Cardiac muscle cell (in vitro differentiated cells and primary cell): ENCODE results near the gene LNP1. TPM values are rescaled to one million over a fixed set of nuclear protein-coding genes. Genes with fewer than 3 reads are reported as not detected.
"Not testable (repeated sequence)": the region's sequence is repeated elsewhere in the genome, so short reads cannot be mapped to it uniquely, and the experiment has no call there.

Experiments used
- DNase-seq, 2 donors: peaks; one replicate each; pipeline versions ENCODE4 v3.0.0 to v3.0.0-alpha.2; 2010 to 2017; ENCODE audit warnings: low read depth in 1 of 2, low spot score in 1 of 2
- H3K27ac ChIP-seq: fragments of 200-600 bp; sonication (generic); 2 replicates; pipeline ENCODE4 v1.5.1; 2016
- H3K27me3 ChIP-seq: fragments of 200-600 bp; sonication (generic); 2 replicates; pipeline ENCODE4 v1.6.0; 2016; ENCODE audit warnings: control low read depth
- H3K36me3 ChIP-seq: fragments of 200-600 bp; sonication (generic); 2 replicates; pipeline ENCODE4 v1.5.1; 2016; ENCODE audit warnings: control low read depth
- H3K4me1 ChIP-seq: fragments of 200-600 bp; sonication (generic); 2 replicates; pipeline ENCODE4 v1.8.1; 2017; ENCODE audit warnings: low read depth, mild to moderate bottlenecking, mixed run types
- H3K4me3 ChIP-seq: fragments of 200-600 bp; sonication (generic); 2 replicates; pipeline ENCODE4 v1.5.1; 2016; ENCODE audit warnings: mild to moderate bottlenecking
- H3K9me3 ChIP-seq: fragments of 200-600 bp; sonication (generic); 2 replicates; pipeline ENCODE4 v1.5.1; 2017; ENCODE audit warnings: low read depth, mild to moderate bottlenecking, control low read depth
- polyA plus RNA-seq: library from polyadenylated mRNA; unstranded; fragments of >200 nt; fragmentation: Nextera tagmentation; extraction: Ambion mirVana; gene quantifications from 2 replicates; pipeline ENCODE4 v1.2.1, GENCODE V29; 2016
- total RNA-seq: library from RNA; depleted of rRNA; stranded (reverse); fragments of >200 nt; gene quantifications from 2 replicates; pipeline ENCODE4 v1.2.3, GENCODE V29; 2016
- TF ChIP-seq, protein P1 (sequence below): IDR thresholded peaks from 2 replicates; pipeline ENCODE4 v1.5.1; 2012; ENCODE audit warnings: low read depth, mild to moderate bottlenecking, low read length

The LNP1 gene
- total and polyA plus RNA-seq, 2 experiments from 2014 or later: 18.3 to 23.1 TPM

DNA sequence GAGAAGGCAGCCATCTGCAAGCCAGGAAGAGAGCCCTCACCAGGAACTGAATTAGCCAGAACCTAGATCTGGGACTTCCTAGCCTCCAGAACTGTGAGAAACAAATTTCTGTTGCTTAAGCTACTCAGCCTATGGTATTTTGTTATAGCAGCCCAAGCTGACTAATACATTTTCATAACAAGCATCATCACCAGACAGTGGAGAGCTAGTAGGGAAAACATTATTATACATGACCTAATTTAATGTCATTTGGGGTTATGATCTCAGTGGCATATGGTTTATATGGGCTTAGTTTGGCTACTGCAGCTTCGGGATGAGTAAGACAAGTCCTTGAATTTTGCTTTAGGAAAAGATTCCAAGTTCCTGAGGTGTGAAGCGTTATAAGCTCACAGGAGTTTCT is 35.6 kb downstream of the LNP1 start:
- Histone ChIP-seq H3K4me3 (no peak overlapping the region), H3K9me3 (no peaks in the 10 kb centered on the region), H3K27ac (no peak overlapping the region), H3K4me1 (no peaks in the 10 kb centered on the region), H3K27me3 (no peaks in the 10 kb centered on the region), H3K36me3 (no peaks in the 10 kb centered on the region)
- TF ChIP-seq, protein P1, sequence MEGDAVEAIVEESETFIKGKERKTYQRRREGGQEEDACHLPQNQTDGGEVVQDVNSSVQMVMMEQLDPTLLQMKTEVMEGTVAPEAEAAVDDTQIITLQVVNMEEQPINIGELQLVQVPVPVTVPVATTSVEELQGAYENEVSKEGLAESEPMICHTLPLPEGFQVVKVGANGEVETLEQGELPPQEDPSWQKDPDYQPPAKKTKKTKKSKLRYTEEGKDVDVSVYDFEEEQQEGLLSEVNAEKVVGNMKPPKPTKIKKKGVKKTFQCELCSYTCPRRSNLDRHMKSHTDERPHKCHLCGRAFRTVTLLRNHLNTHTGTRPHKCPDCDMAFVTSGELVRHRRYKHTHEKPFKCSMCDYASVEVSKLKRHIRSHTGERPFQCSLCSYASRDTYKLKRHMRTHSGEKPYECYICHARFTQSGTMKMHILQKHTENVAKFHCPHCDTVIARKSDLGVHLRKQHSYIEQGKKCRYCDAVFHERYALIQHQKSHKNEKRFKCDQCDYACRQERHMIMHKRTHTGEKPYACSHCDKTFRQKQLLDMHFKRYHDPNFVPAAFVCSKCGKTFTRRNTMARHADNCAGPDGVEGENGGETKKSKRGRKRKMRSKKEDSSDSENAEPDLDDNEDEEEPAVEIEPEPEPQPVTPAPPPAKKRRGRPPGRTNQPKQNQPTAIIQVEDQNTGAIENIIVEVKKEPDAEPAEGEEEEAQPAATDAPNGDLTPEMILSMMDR: no peak
- no peak for DNase-seq

DNA sequence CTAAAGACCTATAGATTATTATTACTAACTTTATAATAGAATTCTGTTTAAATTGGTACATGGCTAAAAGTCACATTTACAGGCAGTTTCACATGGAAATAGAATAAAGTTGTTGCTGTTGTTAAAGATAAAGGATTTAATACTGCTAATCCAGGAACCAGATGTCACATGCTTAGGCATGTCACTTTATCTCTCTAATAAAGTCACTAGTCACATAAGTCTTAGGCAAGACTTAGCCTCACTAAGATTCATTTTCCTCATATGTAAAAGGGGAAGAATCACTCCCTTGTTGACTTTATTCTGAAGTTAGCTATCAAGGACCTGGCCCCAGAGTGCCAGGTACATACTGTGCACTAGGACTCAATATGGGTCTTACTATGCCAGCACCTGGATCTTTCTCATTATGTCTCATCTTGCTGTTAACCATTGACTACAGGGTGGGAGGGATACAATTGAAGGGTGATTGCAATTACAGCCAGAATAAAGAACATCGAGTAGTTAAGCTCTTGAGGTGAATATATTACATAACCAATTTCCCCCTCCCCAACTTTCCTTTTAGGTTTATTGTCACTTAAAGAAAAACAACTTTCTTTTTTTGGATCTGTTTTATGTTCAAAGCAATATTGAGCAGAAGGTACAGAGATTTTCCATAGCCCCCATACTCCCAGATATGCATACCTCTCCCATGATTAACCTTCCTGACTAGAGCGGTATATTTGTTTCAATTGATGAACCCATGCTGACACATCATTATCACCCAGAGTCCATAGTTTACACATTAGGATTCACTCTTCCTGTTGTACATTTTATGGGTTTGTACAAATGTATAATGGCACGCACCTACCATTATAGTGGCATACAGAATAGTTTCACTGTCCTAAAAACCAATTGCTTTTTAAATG is 36.6 kb downstream of the LNP1 start:
- Histone ChIP-seq H3K9me3 (no peaks in the 10 kb centered on the region), H3K4me1 (no peaks in the 10 kb centered on the region), H3K4me3 (no peak overlapping the region), H3K36me3 (no peaks in the 10 kb centered on the region), H3K27ac (no peak overlapping the region), H3K27me3 (no peaks in the 10 kb centered on the region)
- TF ChIP-seq, protein P1: no peak
- no peak for DNase-seq

DNA sequence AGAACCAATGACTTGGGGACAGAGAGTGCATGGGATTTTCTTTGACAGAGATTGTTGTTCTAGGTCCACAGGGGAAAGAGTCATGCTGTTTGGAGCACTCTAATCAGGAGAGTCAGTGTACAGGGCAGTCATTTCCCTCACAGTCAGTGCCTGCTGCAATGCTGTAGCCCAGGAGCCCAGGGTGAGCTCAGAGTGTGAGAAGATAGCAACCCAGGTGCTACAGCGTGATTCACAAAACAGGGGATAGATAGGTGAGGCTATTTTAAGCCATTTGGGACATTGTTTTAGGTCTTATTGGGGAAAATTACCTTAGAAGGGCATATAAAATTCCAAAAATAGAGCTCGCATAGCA is 37.3 kb downstream of the LNP1 start:
- H3K4me1 ChIP-seq: no peaks in the 10 kb centered on the region

DNA sequence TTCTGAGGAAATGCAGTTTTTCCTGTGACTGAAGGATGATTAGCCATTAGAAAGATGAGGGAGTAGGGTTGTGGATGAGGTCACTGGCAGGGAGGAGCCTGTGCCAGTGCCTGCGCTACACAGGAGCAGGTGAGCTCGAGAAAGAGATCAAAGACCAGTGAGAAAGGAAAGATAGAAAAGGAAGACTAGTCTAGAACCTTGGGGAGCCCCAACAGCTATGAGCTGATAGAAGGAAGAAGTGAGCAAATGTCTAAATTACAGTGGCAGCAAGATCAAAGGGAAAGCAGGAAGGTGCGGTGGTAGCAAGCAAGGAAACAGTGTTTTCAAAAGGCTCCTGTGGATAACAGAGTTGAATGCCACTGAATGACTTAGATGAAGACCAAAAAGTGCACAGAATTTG is 39.6 kb downstream of the LNP1 start:
- Histone ChIP-seq H3K4me1 (no peaks in the 10 kb centered on the region), H3K4me3 (no peak overlapping the region), H3K27me3 (no peaks in the 10 kb centered on the region), H3K27ac (no peak overlapping the region), H3K9me3 (no peaks in the 10 kb centered on the region), H3K36me3 (no peaks in the 10 kb centered on the region)
- TF ChIP-seq, protein P1: no peak
- no peak for DNase-seq

More for the DNA sequence above, 37.3 kb downstream of the LNP1 start:
- TF ChIP-seq, protein P1: no peak
- no peak overlapping the region for H3K4me3 ChIP-seq
- no peak for DNase-seq
- no peaks in the 10 kb centered on the region for H3K27me3 ChIP-seq
- no peak overlapping the region for H3K27ac ChIP-seq
- H3K9me3 ChIP-seq: no peaks in the 10 kb centered on the region
- H3K36me3 ChIP-seq: no peaks in the 10 kb centered on the region

DNA sequence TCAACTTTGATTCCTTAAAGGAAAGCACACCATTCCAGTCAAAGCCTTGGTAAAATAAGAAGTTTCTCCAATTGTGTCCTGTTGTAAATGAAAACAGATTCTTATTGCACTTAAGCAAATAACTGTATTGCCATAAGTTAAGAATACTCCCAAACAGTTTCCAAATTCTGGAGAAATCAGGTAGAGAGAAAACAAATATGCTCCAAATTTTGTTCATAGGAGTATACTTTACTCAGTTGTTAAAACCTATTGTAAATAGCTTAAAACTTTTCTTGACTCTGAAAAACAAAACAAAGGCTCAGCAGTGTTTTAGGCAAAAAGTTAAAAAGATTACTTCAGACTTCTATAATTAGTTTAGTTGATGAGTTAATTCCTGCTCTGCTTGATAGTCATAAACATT is 42.4 kb downstream of the LNP1 start:
- peaks cover 2% of the 10 kb centered on the region for H3K9me3 ChIP-seq
- TF ChIP-seq, protein P1: no peak
- no peak for DNase-seq
- no peaks in the 10 kb centered on the region for H3K27me3 ChIP-seq
- no peaks in the 10 kb centered on the region for H3K36me3 ChIP-seq
- no peak overlapping the region for H3K27ac ChIP-seq
- no peak overlapping the region for H3K4me3 ChIP-seq
- H3K4me1 ChIP-seq: no peaks in the 10 kb centered on the region

DNA sequence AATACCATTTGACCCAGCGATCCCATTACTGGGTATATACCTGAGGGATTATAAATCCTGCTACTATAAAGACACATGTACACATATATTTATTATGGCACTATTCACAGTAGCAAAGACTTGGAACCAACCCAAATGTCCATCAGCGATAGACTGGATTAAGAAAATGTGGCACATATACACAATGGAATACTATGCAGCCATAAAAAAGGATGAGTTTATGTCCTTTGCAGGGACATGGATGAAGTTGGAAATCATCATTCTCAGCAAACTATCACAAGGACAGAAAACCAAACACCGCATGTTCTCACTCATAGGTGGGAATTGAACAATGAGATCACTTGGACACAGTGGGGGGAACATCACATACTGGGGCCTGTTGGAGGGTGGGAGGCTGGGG is 45.7 kb downstream of the LNP1 start:
- H3K4me3 ChIP-seq, H3K9me3 ChIP-seq, DNase-seq, H3K27ac ChIP-seq, H3K36me3 ChIP-seq, H3K27me3 ChIP-seq, H3K4me1 ChIP-seq: not testable (repeated sequence)
